Tibial nerve (tissue), 4 donors: ENCODE results near the gene RASGEF1C. TPM values are rescaled to one million over a fixed set of nuclear protein-coding genes. Genes with fewer than 3 reads are reported as not detected.

Experiments
- DNase-seq, 2 donors: peaks; one replicate each; pipeline ENCODE4 v3.0.0-alpha.2; 2019; ENCODE audit warnings: low spot score in 2 of 2
- H3K27ac ChIP-seq, 4 donors: fragments of 200-600 bp; sonication (generic) in 3 of 4; one replicate each; pipeline ENCODE4 v1.5.1; 2017 to 2019; ENCODE audit warnings: mild to moderate bottlenecking in 1 of 4
- H3K27me3 ChIP-seq, 2 donors: fragments of 200-600 bp; sonication (generic) in 1 of 2; one replicate each; pipeline versions ENCODE4 v1.5.1 to v1.6.0; 2017 to 2019
- H3K36me3 ChIP-seq, 3 donors: fragments of 200-600 bp; sonication (generic); one replicate each; pipeline ENCODE4 v1.5.1; 2018 to 2019
- H3K4me1 ChIP-seq, 4 donors: fragments of 200-600 bp; sonication (generic) in 3 of 4; one replicate each; pipeline ENCODE4 v1.5.1; 2017 to 2019
- H3K4me3 ChIP-seq, 4 donors: fragments of 200-600 bp; sonication (generic) in 3 of 4; one replicate each; pipeline ENCODE4 v1.5.1; 2017 to 2019; ENCODE audit warnings: mild to moderate bottlenecking in 1 of 4, moderate library complexity in 1 of 4
- H3K9me3 ChIP-seq, 4 donors: fragments of 200-600 bp; sonication (generic) in 3 of 4; one replicate each; pipeline ENCODE4 v1.5.1; 2017 to 2019
- EP300 ChIP-seq, 2 donors: sonication (generic); formaldehyde crosslinking; IDR thresholded peaks; one replicate each; pipeline ENCODE4 v1.6.1; 2017; ENCODE audit warnings: antibody characterized with exemption in 2 of 2, mild to moderate bottlenecking in 1 of 2
- POLR2A ChIP-seq, 2 donors: fragments of 450-650 bp; IDR thresholded peaks; one replicate each; pipeline ENCODE4 v1.6.1; 2017; ENCODE audit warnings: antibody characterized with exemption in 2 of 2, mild to moderate bottlenecking in 2 of 2, moderate library complexity in 2 of 2
- WGBS, 2 donors: methylation state at CpG; one replicate each; pipeline ENCODE4 v1.1.5; 2018; 5-methylcytosine and 5-hydroxymethylcytosine counted together
- total RNA-seq, 4 donors: library from RNA; depleted of rRNA; stranded (reverse); fragments of >200 nt; gene quantifications; one replicate each; pipeline ENCODE4 v1.1.0, GENCODE V29; 2016
- TF ChIP-seq, protein P1 (sequence below), 5 experiments: fragments of 200-600 bp in 3 of 5; fragments of 450-650 bp in 2 of 5; sonication (generic) in 3 of 5; IDR thresholded peaks; one replicate each; pipeline ENCODE4 v1.5.1; 2016 to 2019; ENCODE audit warnings: antibody characterized with exemption in 5 of 5, mild to moderate bottlenecking in 3 of 5, moderate library complexity in 2 of 5

RASGEF1C gene
- total RNA-seq, 4 donors from 2014 or later = 2.7 to 12.0 (median 10.4) TPM

- no peaks in the 10 kb centered on the region for H3K27me3 ChIP-seq
- no peak overlapping the region for H3K4me3 ChIP-seq
- H3K9me3 ChIP-seq = peaks cover 0 to 54% (median 9%) of the 10 kb centered on the region in 4 donors
- peaks cover 8 to 100% (median 46%) of the 10 kb centered on the region in 3 donors for H3K36me3 ChIP-seq
- H3K4me1 ChIP-seq = no peaks in the 10 kb centered on the region
- 89 to 98% methylated on average over 2 of the region's 2 CpGs for WGBS, 2 donors
- H3K27ac ChIP-seq = no peak overlapping the region
- DNase-seq = no peak
- TF ChIP-seq EP300 (IDR thresholded peaks at IDR 0.05) = no peak
- TF ChIP-seq, protein P1, sequence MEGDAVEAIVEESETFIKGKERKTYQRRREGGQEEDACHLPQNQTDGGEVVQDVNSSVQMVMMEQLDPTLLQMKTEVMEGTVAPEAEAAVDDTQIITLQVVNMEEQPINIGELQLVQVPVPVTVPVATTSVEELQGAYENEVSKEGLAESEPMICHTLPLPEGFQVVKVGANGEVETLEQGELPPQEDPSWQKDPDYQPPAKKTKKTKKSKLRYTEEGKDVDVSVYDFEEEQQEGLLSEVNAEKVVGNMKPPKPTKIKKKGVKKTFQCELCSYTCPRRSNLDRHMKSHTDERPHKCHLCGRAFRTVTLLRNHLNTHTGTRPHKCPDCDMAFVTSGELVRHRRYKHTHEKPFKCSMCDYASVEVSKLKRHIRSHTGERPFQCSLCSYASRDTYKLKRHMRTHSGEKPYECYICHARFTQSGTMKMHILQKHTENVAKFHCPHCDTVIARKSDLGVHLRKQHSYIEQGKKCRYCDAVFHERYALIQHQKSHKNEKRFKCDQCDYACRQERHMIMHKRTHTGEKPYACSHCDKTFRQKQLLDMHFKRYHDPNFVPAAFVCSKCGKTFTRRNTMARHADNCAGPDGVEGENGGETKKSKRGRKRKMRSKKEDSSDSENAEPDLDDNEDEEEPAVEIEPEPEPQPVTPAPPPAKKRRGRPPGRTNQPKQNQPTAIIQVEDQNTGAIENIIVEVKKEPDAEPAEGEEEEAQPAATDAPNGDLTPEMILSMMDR (IDR thresholded peaks at IDR 0.05) = no peak
- TF ChIP-seq POLR2A (IDR thresholded peaks at IDR 0.05) = no peak
Observed at GRCh38 chr5:180238631-180239030, 29.6 kb upstream of the RASGEF1C start.

GRCh38 chr5:180235846-180236245, 26.8 kb upstream of the RASGEF1C start:
- H3K4me3 ChIP-seq = no peak overlapping the region
- H3K9me3 ChIP-seq = peaks cover 0 to 45% (median 7%) of the 10 kb centered on the region in 4 donors
- whole genome bisulfite sequencing, 2 donors = 90 to 91% methylated on average over 1 of the region's 1 CpG
- DNase-seq = no peak
- TF ChIP-seq POLR2A (IDR thresholded peaks at IDR 0.05) (no peak), EP300 (IDR thresholded peaks at IDR 0.05) (no peak)
- TF ChIP-seq, protein P1 (IDR thresholded peaks at IDR 0.05) = no peak
- H3K27ac ChIP-seq = no peak overlapping the region
- no peaks in the 10 kb centered on the region for H3K27me3 ChIP-seq
- H3K4me1 ChIP-seq = no peaks in the 10 kb centered on the region
- peaks cover 5 to 100% (median 34%) of the 10 kb centered on the region in 3 donors for H3K36me3 ChIP-seq

DNA sequence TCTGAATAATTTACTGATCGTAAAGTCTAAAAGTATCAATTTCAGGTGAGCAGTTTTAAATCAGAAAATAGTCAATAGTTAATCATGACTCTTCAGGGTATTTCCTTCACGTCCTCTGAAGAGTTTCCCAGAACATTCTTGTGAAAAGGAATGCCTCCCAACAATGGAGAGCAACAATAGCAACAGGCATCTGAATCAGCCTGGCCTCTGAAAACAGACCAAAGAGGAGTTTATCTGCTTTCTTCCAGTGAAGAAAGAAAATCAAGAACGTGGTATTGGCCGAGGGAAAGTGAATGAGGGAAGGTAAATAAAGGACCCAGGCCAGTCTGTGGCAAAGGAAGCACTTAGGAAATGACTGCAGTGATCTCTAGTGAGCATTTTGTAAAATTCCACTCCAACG, 26.1 kb upstream of the RASGEF1C start:
- 81 to 83% methylated on average over 5 of the region's 5 CpGs for WGBS, 2 donors
- Histone ChIP-seq H3K27me3 (no peaks in the 10 kb centered on the region), H3K4me1 (no peaks in the 10 kb centered on the region), H3K36me3 (peaks cover 5 to 100% (median 27%) of the 10 kb centered on the region in 3 donors), H3K9me3 (peaks cover 0 to 48% (median 4%) of the 10 kb centered on the region in 4 donors), H3K4me3 (no peak overlapping the region), H3K27ac (no peak overlapping the region)
- DNase-seq = no peak
- TF ChIP-seq, protein P1 (IDR thresholded peaks at IDR 0.05) = no peak
- TF ChIP-seq EP300 (IDR thresholded peaks at IDR 0.05) (no peak), POLR2A (IDR thresholded peaks at IDR 0.05) (no peak)

GRCh38 chr5:180234271-180234670, 25.3 kb upstream of the RASGEF1C start:
- 93 to 94% methylated on average over 15 of the region's 15 CpGs for WGBS, 2 donors
- DNase-seq = no peak
- no peak overlapping the region for H3K27ac ChIP-seq
- H3K27me3 ChIP-seq = no peaks in the 10 kb centered on the region
- TF ChIP-seq POLR2A (IDR thresholded peaks at IDR 0.05) (no peak), EP300 (IDR thresholded peaks at IDR 0.05) (no peak)
- TF ChIP-seq, protein P1 (IDR thresholded peaks at IDR 0.05) = no peak
- H3K4me3 ChIP-seq = no peak overlapping the region
- peaks cover 0 to 54% (median 1%) of the 10 kb centered on the region in 4 donors for H3K9me3 ChIP-seq
- H3K4me1 ChIP-seq = no peaks in the 10 kb centered on the region
- H3K36me3 ChIP-seq = peaks cover 5 to 100% (median 22%) of the 10 kb centered on the region in 3 donors

DNA sequence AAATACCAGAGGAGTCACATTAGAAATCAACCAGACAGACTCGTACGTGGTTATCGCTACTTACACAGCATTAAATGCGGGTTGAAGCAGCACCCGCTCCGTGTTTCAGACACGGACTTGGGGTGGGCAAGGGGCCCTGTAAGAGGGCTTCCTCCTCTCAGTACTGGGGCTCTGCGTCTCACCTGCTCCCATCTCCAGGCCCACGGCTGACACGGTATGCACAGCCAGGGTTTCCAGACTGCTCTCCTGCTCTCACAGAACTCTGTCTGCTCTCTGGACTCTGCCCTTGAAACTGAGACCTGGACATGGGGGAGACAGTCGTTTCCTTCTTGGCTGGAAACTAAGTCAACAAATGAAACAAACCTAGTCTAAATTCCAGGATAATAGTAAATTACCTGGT, 24.7 kb upstream of the RASGEF1C start:
- Histone ChIP-seq H3K4me3 (no peak overlapping the region), H3K9me3 (peaks cover 0 to 54% (median 0%) of the 10 kb centered on the region in 4 donors), H3K27me3 (no peaks in the 10 kb centered on the region), H3K4me1 (no peaks in the 10 kb centered on the region), H3K27ac (no peak overlapping the region), H3K36me3 (peaks cover 5 to 100% (median 19%) of the 10 kb centered on the region in 3 donors)
- no peak for DNase-seq
- TF ChIP-seq, protein P1 (IDR thresholded peaks at IDR 0.05) = no peak
- no peak for TF ChIP-seq EP300 (IDR thresholded peaks at IDR 0.05)
- TF ChIP-seq POLR2A (IDR thresholded peaks at IDR 0.05) = no peak
- 89 to 93% methylated on average over 11 of the region's 11 CpGs for WGBS, 2 donors
